ENCODE data around the gene PLXNA2.

- TF ChIP-seq CTCF (conservative IDR thresholded peaks at IDR 0.05; ENCODE audit: low read depth, low read length) = no peak
- TF ChIP-seq EZH2 (IDR thresholded peaks at IDR 0.05; ENCODE audit: borderline replicate concordance, low read depth, low read length, poor library complexity, severe bottlenecking) = no peak
Measured at GRCh38 chr1:208291129-208291528, 46.9 kb upstream of the PLXNA2 start.
